Smooth muscle cell (in vitro differentiated cells): ENCODE data around the gene NIPBL. TPM values are rescaled to one million over a fixed set of nuclear protein-coding genes. Genes with fewer than 3 reads are reported as not detected.

ENCODE experiments used
- DNase-seq: peaks from one replicate; lab custom pipeline; 2025; ENCODE audit not compliant: unreplicated experiment; lab: John Stamatoyannopoulos, UW
- H2AFZ ChIP-seq: fragments of 200-600 bp; sonication (generic); 2 replicates; pipeline ENCODE4 v1.6.0; 2016; ENCODE audit warnings: antibody characterized with exemption, low read depth, mild to moderate bottlenecking
- H3F3A ChIP-seq: fragments of 200-600 bp; sonication (generic); 2 replicates; pipeline ENCODE4 v1.6.0; 2017; ENCODE audit warnings: antibody characterized with exemption, low read depth
- H3K27ac ChIP-seq: fragments of 200-600 bp; sonication (generic); 2 replicates; pipeline ENCODE4 v1.5.1; 2016; ENCODE audit warnings: low read depth, mild to moderate bottlenecking
- H3K27me3 ChIP-seq: fragments of 200-600 bp; sonication (generic); 2 replicates; pipeline ENCODE4 v1.6.1; 2016; ENCODE audit warnings: low read depth, mild to moderate bottlenecking
- H3K36me3 ChIP-seq: fragments of 200-600 bp; sonication (generic); 2 replicates; pipeline ENCODE4 v1.5.1; 2016; ENCODE audit warnings: low read depth
- H3K4me1 ChIP-seq: fragments of 200-600 bp; sonication (generic); 2 replicates; pipeline ENCODE4 v1.5.1; 2016; ENCODE audit warnings: low read depth
- H3K4me2 ChIP-seq: fragments of 200-600 bp; sonication (generic); 2 replicates; pipeline ENCODE4 v1.6.0; 2016; ENCODE audit warnings: mild to moderate bottlenecking
- H3K4me3 ChIP-seq: fragments of 200-600 bp; sonication (generic); 2 replicates; pipeline ENCODE4 v1.5.1; 2016; ENCODE audit warnings: mild to moderate bottlenecking
- H3K79me2 ChIP-seq: fragments of 200-600 bp; sonication (generic); 2 replicates; pipeline ENCODE4 v1.6.0; 2016; ENCODE audit warnings: low read depth, mild to moderate bottlenecking
- H3K9ac ChIP-seq: fragments of 200-600 bp; sonication (generic); 2 replicates; pipeline ENCODE4 v1.6.0; 2016; ENCODE audit warnings: low read depth
- H3K9me3 ChIP-seq: fragments of 200-600 bp; sonication (generic); replicated peaks from 2 replicates; pipeline ENCODE4 v1.5.1; 2016; ENCODE audit warnings: low read depth
- H4K20me1 ChIP-seq: fragments of 200-600 bp; sonication (generic); 2 replicates; pipeline ENCODE4 v1.6.0; 2016; ENCODE audit warnings: low read depth
- CTCF ChIP-seq: fragments of 200-600 bp; sonication (generic); IDR thresholded peaks from 2 replicates; pipeline ENCODE4 v1.5.1; 2017; ENCODE audit warnings: borderline replicate concordance, mild to moderate bottlenecking, antibody characterized with exemption; ENCODE audit not compliant: insufficient read depth, poor library complexity, severe bottlenecking
- WGBS: methylation state at CpG from one replicate; pipeline ENCODE4 v1.1.7; 2016; ENCODE audit warnings: low lambda C conversion rate; 5-methylcytosine and 5-hydroxymethylcytosine counted together
- polyA plus RNA-seq: library from polyadenylated mRNA; unstranded; fragments of >200 nt; fragmentation: Nextera tagmentation; extraction: Ambion mirVana; gene quantifications from 2 replicates; pipeline ENCODE4 v1.2.1, GENCODE V29; 2016
- total RNA-seq: library from RNA; depleted of rRNA; stranded (reverse); fragments of >200 nt; gene quantifications from 2 replicates; pipeline ENCODE4 v1.2.3, GENCODE V29; 2014

NIPBL gene
- total and polyA plus RNA-seq, 2 experiments from 2014 or later: 14.7 to 46.3 TPM

- 82% methylated on average over 1 of the region's 1 CpG for WGBS
- no peak for TF ChIP-seq CTCF
- Histone ChIP-seq H3K27me3 (no peaks in the 10 kb centered on the region), H3F3A (no peaks in the 10 kb centered on the region), H3K9ac (no peak overlapping the region), H3K4me2 (no peak overlapping the region), H3K9me3 (no peaks in the 10 kb centered on the region), H2AFZ (no peak overlapping the region), H3K36me3 (no peaks in the 10 kb centered on the region), H3K27ac (no peak overlapping the region), H3K79me2 (no peaks in the 10 kb centered on the region), H4K20me1 (no peaks in the 10 kb centered on the region), H3K4me3 (no peak overlapping the region), H3K4me1 (no peaks in the 10 kb centered on the region)
- no peak for DNase-seq
Observed at GRCh38 chr5:36861871-36862270, 14.7 kb upstream of the NIPBL start.

- no peaks in the 10 kb centered on the region for H3K36me3 ChIP-seq
- H3K4me2 ChIP-seq: no peak overlapping the region
- TF ChIP-seq CTCF: peak; percentile 67
- H3K9me3 ChIP-seq: no peaks in the 10 kb centered on the region
- peaks cover 55% of the 10 kb centered on the region for H3K79me2 ChIP-seq
- DNase-seq: no peak
- H4K20me1 ChIP-seq: peaks cover 62% of the 10 kb centered on the region
- no peak overlapping the region for H3K27ac ChIP-seq
- no peak overlapping the region for H3K4me3 ChIP-seq
- peaks cover 17% of the 10 kb centered on the region for H3K4me1 ChIP-seq
- no peaks in the 10 kb centered on the region for H3F3A ChIP-seq
- H3K9ac ChIP-seq: no peak overlapping the region
- no peak overlapping the region for H2AFZ ChIP-seq
- no peaks in the 10 kb centered on the region for H3K27me3 ChIP-seq
- 52% methylated on average over 2 of the region's 2 CpGs for WGBS
Observed at GRCh38 chr5:36870399-36871040, 6.0 kb upstream of the NIPBL start.

GRCh38 chr5:36874465-36874864 lies 2.1 kb upstream of the NIPBL start:
- peak overlapping the region; percentile 90 for H3K4me3 ChIP-seq
- TF ChIP-seq CTCF: no peak
- H3K27ac ChIP-seq: peak overlapping the region; percentile 95
- WGBS: 46% methylated on average over 3 of the region's 3 CpGs
- H3K9ac ChIP-seq: peak overlapping the region; percentile 97
- no peak for DNase-seq
- H3K27me3 ChIP-seq: no peaks in the 10 kb centered on the region
- H3K36me3 ChIP-seq: no peaks in the 10 kb centered on the region
- peak overlapping the region; percentile 98 for H3K4me2 ChIP-seq
- no peak overlapping the region for H2AFZ ChIP-seq
- no peaks in the 10 kb centered on the region for H3K9me3 ChIP-seq
- peaks cover 28% of the 10 kb centered on the region for H3K4me1 ChIP-seq
- no peaks in the 10 kb centered on the region for H3F3A ChIP-seq
- peaks cover 76% of the 10 kb centered on the region for H4K20me1 ChIP-seq
- peaks cover 77% of the 10 kb centered on the region for H3K79me2 ChIP-seq
